ENCODE data around the gene HYKK. TPM values are rescaled to one million over a fixed set of nuclear protein-coding genes. Genes with fewer than 3 reads are reported as not detected.

The HYKK gene
- total RNA-seq (2022; extraction: Qiagen RNA extraction), result 5.2 to 6.5 TPM (median 5.7 TPM) in 5 replicates

GRCh38 chr15:78506971-78507830 lies at the start of gene HYKK:
Gene HYKK, plus strand, starts transcription at chr15:78507577. Its CDS starts 5,512 bp downstream, at chr15:78513089.

GRCh38 chr15:78540141-78540870 lies 32.9 kb downstream of the HYKK start, which contains the start of gene PSMA4:
Gene PSMA4, plus strand, starts transcription at chr15:78540444. Its CDS starts 1,484 bp downstream, at chr15:78541928.

GRCh38 chr15:78565097-78565950 lies 57.9 kb downstream of the HYKK start, which contains the start of gene CHRNA5:
Gene CHRNA5, plus strand, starts transcription at chr15:78565520. Its CDS starts 200 bp downstream, at chr15:78565720.

Other genes starting within 250 kb of the HYKK start
- 0.05 to 0.08 TPM in 2 of 5 replicates, not detected in the others for gene DNAJA4, start 243.0 kb upstream of the HYKK start, total RNA-seq (2022; extraction: Qiagen RNA extraction)
- 79.6 to 118 TPM (median 86.2 TPM) in 5 replicates for gene SKIC8, start 208.0 kb upstream of the HYKK start, total RNA-seq (2022; extraction: Qiagen RNA extraction)
- 0.68 to 2.0 TPM (median 1.1 TPM) in 5 replicates for gene CRABP1, start 167.2 kb upstream of the HYKK start, total RNA-seq (2022; extraction: Qiagen RNA extraction)
- gene IREB2, start 69.4 kb upstream of the HYKK start, total RNA-seq (2022; extraction: Qiagen RNA extraction), result 31.4 to 50.3 TPM (median 46.8 TPM) in 5 replicates
- gene PSMA4, start 32.9 kb downstream of the HYKK start, total RNA-seq (2022; extraction: Qiagen RNA extraction), result 370 to 480 TPM (median 395 TPM) in 5 replicates
- 29.7 to 34.6 TPM (median 32.5 TPM) in 5 replicates for gene CHRNA5, start 57.9 kb downstream of the HYKK start, total RNA-seq (2022; extraction: Qiagen RNA extraction)
- gene CHRNA3, start 113.4 kb downstream of the HYKK start, total RNA-seq (2022; extraction: Qiagen RNA extraction), result 0.32 to 0.82 TPM (median 0.36 TPM) in 5 replicates
- 0.75 to 1.4 TPM (median 0.89 TPM) in 5 replicates for gene CHRNB4, start 133.6 kb downstream of the HYKK start, total RNA-seq (2022; extraction: Qiagen RNA extraction)

All from A549 treated with Hydrocortisone at 1 μM for 4 hours (cell line).